Keratinocyte (primary cell): Measurements from ENCODE around the gene MICAL2. TPM values are rescaled to one million over a fixed set of nuclear protein-coding genes. Genes with fewer than 3 reads are reported as not detected.

Source experiments
- DNase-seq: peaks from one replicate; pipeline ENCODE4 v3.0.0-alpha.2; 2011; ENCODE audit warnings: low read depth, missing footprints, low spot score
- FAIRE-seq: peaks from 2 replicates; lab custom pipeline; 2011; peaks lifted over from hg19 to GRCh38; lab: Jason Lieb, UNC
- H2AFZ ChIP-seq: 2 replicates; pipeline ENCODE4 v1.6.0; 2012; ENCODE audit warnings: low read length, control low read depth, inconsistent platforms; ENCODE audit not compliant: control insufficient read depth
- H3K27ac ChIP-seq: 2 replicates; pipeline ENCODE4 v1.5.1; 2011; ENCODE audit warnings: low read length; ENCODE audit not compliant: control insufficient read depth, insufficient read depth
- H3K27me3 ChIP-seq: 3 replicates; pipeline ENCODE4 v1.6.0; 2011; ENCODE audit warnings: low read length; ENCODE audit not compliant: control insufficient read depth, insufficient read depth; ENCODE audit errors: extremely low read depth
- H3K36me3 ChIP-seq, 2 experiments: 2 replicates in 1 of 2; 3 replicates in 1 of 2; pipeline ENCODE4 v1.5.1; 2011; ENCODE audit warnings: low read length in 2 of 2, mild to moderate bottlenecking in 1 of 2; ENCODE audit not compliant: control insufficient read depth in 2 of 2, insufficient read depth in 2 of 2; ENCODE audit errors: extremely low read depth in 1 of 2
- H3K4me1 ChIP-seq: 3 replicates; pipeline ENCODE4 v1.5.1; 2011; ENCODE audit warnings: low read length; ENCODE audit not compliant: control insufficient read depth, insufficient read depth; ENCODE audit errors: extremely low read depth
- H3K4me2 ChIP-seq: 3 replicates; pipeline ENCODE4 v1.6.0; 2011; ENCODE audit warnings: low read depth, low read length; ENCODE audit not compliant: control insufficient read depth, insufficient read depth; ENCODE audit errors: extremely low read depth
- H3K4me3 ChIP-seq, 3 experiments: fragments of 200-600 bp in 1 of 3; sonication (generic) in 1 of 3; 2 replicates in 2 of 3; 3 replicates in 1 of 3; pipeline ENCODE4 v1.5.1; 2011 to 2016; ENCODE audit warnings: low read length in 3 of 3, mild to moderate bottlenecking in 3 of 3, control low read depth in 2 of 3, inconsistent platforms in 1 of 3, low read depth in 1 of 3, mixed read lengths in 1 of 3, mixed run types in 1 of 3, moderate library complexity in 1 of 3; ENCODE audit not compliant: control insufficient read depth in 2 of 3, insufficient read depth in 2 of 3; ENCODE audit errors: extremely low read depth in 1 of 3
- H3K79me2 ChIP-seq: 2 replicates; pipeline ENCODE4 v1.6.0; 2012; ENCODE audit warnings: low read length; ENCODE audit not compliant: control insufficient read depth, insufficient read depth
- H3K9ac ChIP-seq: 3 replicates; pipeline ENCODE4 v1.6.0; 2011; ENCODE audit warnings: low read length; ENCODE audit not compliant: control insufficient read depth, insufficient read depth; ENCODE audit errors: extremely low read depth
- H3K9me1 ChIP-seq: 3 replicates; pipeline ENCODE4 v1.6.0; 2011; ENCODE audit warnings: low read length; ENCODE audit not compliant: control insufficient read depth, insufficient read depth; ENCODE audit errors: extremely low read depth
- H3K9me3 ChIP-seq: 2 replicates; pipeline ENCODE4 v1.5.1; 2012; ENCODE audit warnings: low read depth, low read length; ENCODE audit not compliant: control insufficient read depth
- H4K20me1 ChIP-seq: 3 replicates; pipeline ENCODE4 v1.6.0; 2011; ENCODE audit warnings: low read length; ENCODE audit not compliant: control insufficient read depth, insufficient read depth; ENCODE audit errors: extremely low read depth
- CTCF ChIP-seq, 3 experiments: IDR thresholded peaks in 1 of 3; conservative IDR thresholded peaks in 1 of 3; optimal IDR thresholded peaks in 1 of 3; 2 replicates in 2 of 3; 3 replicates in 1 of 3; pipeline versions ENCODE3 to v1.5.1; 2011; ENCODE audit warnings: low read length in 3 of 3, mild to moderate bottlenecking in 3 of 3, moderate library complexity in 2 of 3, control low read depth in 1 of 3, inconsistent platforms in 1 of 3; ENCODE audit not compliant: insufficient read depth in 2 of 3; ENCODE audit errors: extremely low read depth in 1 of 3
- EZH2 ChIP-seq: IDR thresholded peaks from one replicate; pipeline ENCODE4 v1.6.1; 2012; ENCODE audit warnings: inconsistent platforms, mild to moderate bottlenecking, low read length, moderate library complexity
- dilution Hi-C: fragments of 300-500 bp; cut with MboI; formaldehyde crosslinking; loops from one replicate; pipeline ENCODE4 v1.7.0; 2020; ENCODE audit warnings: low sequenced_read_pairs; ENCODE audit not compliant: extremely low pct_ligation_motif_present
- polyA plus RNA-seq, 5 experiments: library from polyadenylated mRNA; depleted of rRNA in 3 of 5; stranded (reverse) in 3 of 5; stranded (forward) in 1 of 5; unstranded in 1 of 5; fragments of >200 nt; gene quantifications; 1 replicate in 1 of 5; 2 replicates in 3 of 5; 3 replicates in 1 of 5; pipeline versions ENCODE4 v1.2.1 to v1.2.3, GENCODE V29; 2011 to 2012; ENCODE audit warnings: missing spikeins in 2 of 5, low read depth in 1 of 5, low replicate concordance in 1 of 5

Gene MICAL2
- polyA plus RNA-seq, 1 donor (not counting 4 experiments of a cell fraction or from before 2014, with no cell fraction given): 83.9 TPM

GRCh38 chr11:12130180-12130980 is 20.0 kb downstream of the MICAL2 start:
- H3K9ac ChIP-seq: no peak overlapping the region
- H3K27me3 ChIP-seq: no peaks in the 10 kb centered on the region
- peaks cover 22 to 57% of the 10 kb centered on the region in 2 experiments for H3K36me3 ChIP-seq
- H3K27ac ChIP-seq: no peak overlapping the region
- no peak overlapping the region for H3K4me2 ChIP-seq
- H3K79me2 ChIP-seq: peaks cover 93% of the 10 kb centered on the region
- H4K20me1 ChIP-seq: peaks cover 35% of the 10 kb centered on the region
- H3K9me3 ChIP-seq: no peaks in the 10 kb centered on the region
- TF ChIP-seq EZH2: no peak
- TF ChIP-seq CTCF (optimal IDR thresholded peaks at IDR 0.05 in 1 of 3, IDR thresholded peaks at IDR 0.05 in 1 of 3, conservative IDR thresholded peaks at IDR 0.05 in 1 of 3; ENCODE audit: extremely low read depth in 1 of 3, insufficient read depth in 2 of 3, low read length in 3 of 3): no peak
- DNase-seq: no peak
- H2AFZ ChIP-seq: no peak overlapping the region
- dilution Hi-C loops: no loop called here
- peaks cover 9% of the 10 kb centered on the region for H3K9me1 ChIP-seq
- no peak for FAIRE-seq
- no peak overlapping the region for H3K4me3 ChIP-seq
- H3K4me1 ChIP-seq: peaks cover 53% of the 10 kb centered on the region

- Histone ChIP-seq H3K4me1 (peaks cover 52% of the 10 kb centered on the region), H3K27ac (no peak overlapping the region), H3K9me3 (no peaks in the 10 kb centered on the region), H3K4me3 (no peak overlapping the region), H4K20me1 (peaks cover 31% of the 10 kb centered on the region), H3K4me2 (no peak overlapping the region), H3K9me1 (peaks cover 9% of the 10 kb centered on the region), H3K36me3 (peaks cover 24 to 65% of the 10 kb centered on the region in 2 experiments), H3K9ac (no peak overlapping the region), H3K79me2 (peaks cover 96% of the 10 kb centered on the region), H3K27me3 (no peaks in the 10 kb centered on the region), H2AFZ (no peak overlapping the region)
- no peak for DNase-seq
- FAIRE-seq: no peak
- TF ChIP-seq EZH2 (no peak), CTCF (optimal IDR thresholded peaks at IDR 0.05 in 1 of 3, IDR thresholded peaks at IDR 0.05 in 1 of 3, conservative IDR thresholded peaks at IDR 0.05 in 1 of 3; ENCODE audit: extremely low read depth in 1 of 3, insufficient read depth in 2 of 3, low read length in 3 of 3) (no peak)
- dilution Hi-C loops: no loop called here
Observed at GRCh38 chr11:12131943-12132789, 21.8 kb downstream of the MICAL2 start.
